Measurements from ENCODE around the gene NCOA3.

Gene NCOA3

DNA sequence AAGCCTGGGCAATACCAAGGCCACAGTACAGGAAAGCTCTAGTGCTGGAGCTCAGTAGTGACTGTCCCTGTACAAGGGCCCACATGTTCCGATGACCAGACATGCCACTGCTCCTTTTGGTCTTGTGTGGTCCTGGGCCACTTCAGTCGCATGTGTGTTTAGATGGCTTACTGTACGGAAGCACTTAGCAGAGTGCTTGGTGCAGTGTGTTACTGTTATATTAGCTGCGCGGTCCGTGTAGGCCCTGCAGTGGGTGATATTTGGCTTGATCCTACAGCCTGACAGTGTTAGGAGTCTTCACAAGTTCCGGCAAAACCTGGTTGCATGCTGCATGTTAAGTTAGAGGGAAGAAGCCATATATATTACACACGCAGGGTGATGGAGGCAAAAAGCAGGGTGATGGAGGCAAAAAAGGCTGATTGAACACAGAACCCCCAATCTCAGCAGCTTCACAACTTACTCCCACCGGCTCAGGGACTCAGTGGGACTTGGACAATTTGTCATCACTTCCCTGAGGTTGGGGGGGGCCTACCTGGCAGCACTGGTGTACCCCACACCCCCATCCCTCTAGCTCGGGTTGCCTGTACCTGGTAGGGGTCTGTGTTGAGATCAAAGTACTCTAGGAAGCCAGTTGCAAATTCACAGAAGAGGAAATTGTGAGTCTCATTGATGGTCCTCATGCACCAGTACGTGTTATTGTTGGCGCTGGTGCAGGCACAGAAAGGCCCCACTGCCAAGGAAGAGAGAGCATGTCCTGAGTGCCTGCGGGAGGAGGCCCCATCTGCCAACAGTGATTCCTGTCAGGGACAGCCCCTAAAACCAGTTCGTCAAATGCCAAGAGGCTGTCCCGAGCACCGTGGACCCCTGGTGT lies 161.0 kb downstream of the NCOA3 start:
- TF ChIP-seq, protein P1, sequence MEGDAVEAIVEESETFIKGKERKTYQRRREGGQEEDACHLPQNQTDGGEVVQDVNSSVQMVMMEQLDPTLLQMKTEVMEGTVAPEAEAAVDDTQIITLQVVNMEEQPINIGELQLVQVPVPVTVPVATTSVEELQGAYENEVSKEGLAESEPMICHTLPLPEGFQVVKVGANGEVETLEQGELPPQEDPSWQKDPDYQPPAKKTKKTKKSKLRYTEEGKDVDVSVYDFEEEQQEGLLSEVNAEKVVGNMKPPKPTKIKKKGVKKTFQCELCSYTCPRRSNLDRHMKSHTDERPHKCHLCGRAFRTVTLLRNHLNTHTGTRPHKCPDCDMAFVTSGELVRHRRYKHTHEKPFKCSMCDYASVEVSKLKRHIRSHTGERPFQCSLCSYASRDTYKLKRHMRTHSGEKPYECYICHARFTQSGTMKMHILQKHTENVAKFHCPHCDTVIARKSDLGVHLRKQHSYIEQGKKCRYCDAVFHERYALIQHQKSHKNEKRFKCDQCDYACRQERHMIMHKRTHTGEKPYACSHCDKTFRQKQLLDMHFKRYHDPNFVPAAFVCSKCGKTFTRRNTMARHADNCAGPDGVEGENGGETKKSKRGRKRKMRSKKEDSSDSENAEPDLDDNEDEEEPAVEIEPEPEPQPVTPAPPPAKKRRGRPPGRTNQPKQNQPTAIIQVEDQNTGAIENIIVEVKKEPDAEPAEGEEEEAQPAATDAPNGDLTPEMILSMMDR (IDR thresholded peaks at IDR 0.05; ENCODE audit: low read depth, low read length), result no peak
- no peak overlapping the region for H3K4me3 ChIP-seq (ENCODE audit: low read depth, low read length)

DNA sequence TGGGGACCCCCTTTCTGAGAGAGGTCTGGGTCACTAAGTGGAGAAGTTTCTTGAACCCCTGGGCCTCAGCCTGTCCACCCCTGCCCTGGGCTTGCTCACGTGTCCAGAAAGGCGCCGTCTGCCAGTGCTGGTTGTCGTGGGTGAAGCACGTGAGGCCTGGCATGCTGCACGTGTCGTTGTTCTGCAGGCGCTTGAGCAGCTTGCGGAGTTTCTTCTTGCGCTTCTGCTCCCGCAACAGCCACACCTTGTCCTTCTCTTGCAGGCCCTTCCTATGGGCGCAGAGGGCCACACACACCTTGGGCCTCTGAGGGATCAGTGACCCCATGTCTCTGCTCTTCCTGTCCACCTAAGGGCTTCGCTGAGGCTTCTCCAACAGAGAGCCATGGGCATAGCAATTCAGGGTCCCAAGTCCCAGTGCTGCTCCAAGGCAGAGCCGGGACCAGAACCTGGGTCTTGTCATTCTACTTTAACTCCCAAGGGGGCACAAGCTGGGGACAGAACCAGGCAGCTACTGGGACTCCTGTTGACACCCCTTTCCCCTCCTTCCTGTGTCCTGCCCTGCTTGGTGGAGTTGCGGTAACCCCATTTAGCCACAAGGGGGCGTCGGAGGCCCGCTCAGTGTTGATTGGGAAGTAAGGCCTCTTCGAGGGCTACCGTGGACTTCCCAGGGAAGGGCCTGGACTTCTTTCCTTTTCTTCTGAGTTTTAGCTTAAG lies 161.8 kb downstream of the NCOA3 start:
- TF ChIP-seq, protein P1 (IDR thresholded peaks at IDR 0.05; ENCODE audit: low read depth, low read length), result peak; percentile 96
- H3K4me3 ChIP-seq (ENCODE audit: low read depth, low read length), result no peak overlapping the region

DNA sequence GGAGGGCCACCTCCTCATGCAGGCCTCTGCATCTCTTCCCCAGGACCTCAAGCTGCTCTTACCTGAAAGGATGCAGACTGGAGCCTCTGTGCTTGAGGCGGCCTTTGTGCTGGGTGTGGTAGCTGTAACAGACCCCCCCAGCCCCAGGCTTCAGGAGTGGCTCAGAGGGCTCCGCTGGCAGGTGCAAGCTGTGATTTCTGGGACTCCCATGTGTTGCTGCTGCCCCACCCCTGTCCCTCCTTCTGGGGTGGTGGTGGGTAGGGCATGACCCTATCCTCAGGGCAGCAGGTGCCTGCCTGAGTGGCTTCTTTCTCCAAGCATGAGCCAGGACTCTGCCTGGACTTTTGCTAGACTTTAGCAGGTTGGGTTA lies 162.4 kb downstream of the NCOA3 start:
- TF ChIP-seq, protein P1 (IDR thresholded peaks at IDR 0.05; ENCODE audit: low read depth, low read length), result no peak
- no peak overlapping the region for H3K4me3 ChIP-seq (ENCODE audit: low read depth, low read length)

DNA sequence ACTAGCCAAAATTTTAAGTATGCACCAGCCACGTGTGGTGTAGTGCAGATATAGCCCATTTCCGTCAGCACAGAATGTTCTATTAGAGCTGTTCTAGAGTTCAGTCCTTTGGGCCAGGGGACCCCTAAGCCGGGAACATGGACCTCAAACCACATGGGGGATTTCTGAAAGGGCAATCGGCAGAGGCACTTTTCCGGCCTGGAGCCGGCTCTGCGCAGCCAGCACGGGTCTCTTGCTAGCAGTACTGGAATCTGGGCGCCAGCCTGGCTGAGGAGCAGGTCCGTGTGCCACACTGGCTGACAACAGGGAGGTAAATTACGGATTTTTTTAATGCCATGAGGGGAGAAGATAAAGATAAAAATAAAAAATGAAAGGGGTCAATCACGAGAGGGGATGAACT lies 163.1 kb downstream of the NCOA3 start:
- TF ChIP-seq, protein P1 (IDR thresholded peaks at IDR 0.05; ENCODE audit: low read depth, low read length), result no peak
- H3K4me3 ChIP-seq (ENCODE audit: low read depth, low read length), result no peak overlapping the region

DNA sequence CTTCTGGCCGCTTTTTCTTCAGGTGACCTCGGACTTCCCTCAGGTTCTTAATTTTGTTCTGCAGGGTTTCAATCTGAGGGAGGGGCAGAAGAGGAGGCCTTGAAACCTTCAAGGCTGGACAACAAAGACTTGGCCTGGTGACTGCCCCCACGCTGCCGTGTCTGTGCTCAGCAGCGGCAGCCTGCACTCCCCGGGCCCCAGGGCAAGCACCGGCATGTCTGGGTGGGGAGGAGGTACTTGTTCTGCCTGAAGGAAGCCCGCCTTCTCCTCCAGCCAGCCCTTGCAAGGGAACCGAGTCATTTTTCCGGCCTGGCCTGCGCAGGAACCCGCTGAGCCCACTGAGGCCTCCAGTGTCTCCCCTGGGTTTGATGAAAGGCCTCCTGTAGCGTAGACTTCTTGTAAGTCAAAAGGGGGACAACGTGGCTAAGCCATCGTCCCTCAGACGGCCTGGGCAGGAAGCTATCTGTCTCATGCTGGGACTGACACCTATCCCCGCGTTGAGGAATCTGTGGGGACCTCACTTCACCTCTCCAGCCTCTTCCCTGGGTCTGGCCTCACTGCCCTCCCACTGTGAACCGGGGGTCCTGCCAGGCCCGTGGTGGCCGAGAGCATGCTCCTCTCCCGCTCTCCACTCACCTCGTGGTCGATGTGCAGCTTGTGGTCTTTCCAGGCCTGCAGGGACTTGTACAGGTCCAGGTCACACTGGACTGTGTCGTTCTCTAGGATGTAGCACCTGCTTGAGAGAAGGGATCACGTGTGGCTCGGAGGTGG lies 163.7 kb downstream of the NCOA3 start:
- TF ChIP-seq, protein P1 (IDR thresholded peaks at IDR 0.05; ENCODE audit: low read depth, low read length), result no peak
- H3K4me3 ChIP-seq (ENCODE audit: low read depth, low read length), result no peak overlapping the region

DNA sequence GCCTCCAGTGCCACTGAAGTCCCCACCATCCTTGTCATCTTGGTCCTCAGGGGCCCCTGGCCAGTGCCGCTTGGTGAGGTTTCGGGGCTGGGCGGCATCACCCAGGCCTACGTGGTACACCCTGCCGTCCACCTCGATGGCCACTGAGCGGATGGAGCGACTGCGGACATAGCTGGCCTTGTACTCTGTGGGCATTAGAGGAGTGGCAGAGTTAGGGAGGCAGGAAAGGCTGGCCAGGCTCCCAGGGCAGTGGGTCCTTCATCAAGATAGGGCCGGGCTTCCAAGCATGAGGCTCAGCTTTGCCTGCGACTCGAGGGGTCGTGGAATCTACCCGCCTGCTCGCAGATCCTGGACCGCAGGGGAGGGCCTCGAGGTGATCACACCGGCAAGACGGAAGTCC lies 164.6 kb downstream of the NCOA3 start:
- H3K4me3 ChIP-seq (ENCODE audit: low read depth, low read length), result no peak overlapping the region

More for the DNA sequence above, 164.6 kb downstream of the NCOA3 start:
- TF ChIP-seq, protein P1 (IDR thresholded peaks at IDR 0.05; ENCODE audit: low read depth, low read length), result no peak
